Muscle layer of colon (tissue), 2 donors: ENCODE results near the gene AMIGO3.

ENCODE experiments used
- H3K27ac ChIP-seq: one replicate; pipeline ENCODE4 v1.7.0; 2013; ENCODE audit warnings: low read depth, mild to moderate bottlenecking, low read length, moderate library complexity
- H3K27me3 ChIP-seq, 2 donors: one replicate each; pipeline ENCODE4 v1.7.0; 2013; ENCODE audit warnings: low read length in 2 of 2, mild to moderate bottlenecking in 2 of 2; ENCODE audit not compliant: insufficient read depth in 2 of 2, control insufficient read depth in 1 of 2
- H3K36me3 ChIP-seq: one replicate; pipeline ENCODE4 v1.7.0; 2013; ENCODE audit warnings: mild to moderate bottlenecking, low read length; ENCODE audit not compliant: insufficient read depth
- H3K4me1 ChIP-seq: one replicate; pipeline ENCODE4 v1.7.0; 2013; ENCODE audit warnings: mild to moderate bottlenecking, low read length; ENCODE audit not compliant: insufficient read depth
- H3K4me3 ChIP-seq, 2 donors: one replicate each; pipeline ENCODE4 v1.7.0; 2013; ENCODE audit warnings: low read length in 2 of 2, low read depth in 1 of 2, mild to moderate bottlenecking in 1 of 2, moderate library complexity in 1 of 2
- H3K9ac ChIP-seq: one replicate; pipeline ENCODE4 v1.7.0; 2013; ENCODE audit warnings: low read length
- H3K9me3 ChIP-seq: one replicate; pipeline ENCODE4 v1.7.0; 2013; ENCODE audit warnings: mild to moderate bottlenecking, low read length
- donor health status: abdominal sarcoma.
- donor health status: Adenocarcinoma of cecum.

The AMIGO3 gene

DNA sequence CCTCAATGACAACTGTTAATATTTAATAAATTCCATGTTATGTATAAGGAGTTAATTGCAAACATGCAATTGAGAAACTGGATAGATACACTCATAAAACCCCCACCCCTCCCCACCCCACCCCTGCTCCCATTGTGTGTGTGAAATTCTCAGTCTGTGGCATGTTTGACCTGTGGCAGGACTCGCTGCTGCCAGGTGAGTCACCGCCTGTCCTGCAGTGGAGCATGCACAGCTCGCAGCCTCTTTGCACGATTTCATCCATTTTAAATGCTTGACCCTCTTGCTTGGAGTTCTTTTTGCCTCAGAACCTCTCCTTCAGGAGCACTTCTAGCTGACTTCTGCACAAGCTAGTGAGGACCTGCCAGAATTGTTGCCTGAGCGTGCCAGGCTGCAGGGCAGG lies 50.6 kb downstream of the AMIGO3 start:
- Histone ChIP-seq H3K9me3 (no peaks in the 10 kb centered on the region), H3K27ac (no peak overlapping the region), H3K9ac (no peak overlapping the region), H3K36me3 (no peaks in the 10 kb centered on the region), H3K27me3 (peaks cover 0 to 28% of the 10 kb centered on the region in 2 donors), H3K4me3 (no peak overlapping the region), H3K4me1 (peaks cover 4% of the 10 kb centered on the region)

DNA sequence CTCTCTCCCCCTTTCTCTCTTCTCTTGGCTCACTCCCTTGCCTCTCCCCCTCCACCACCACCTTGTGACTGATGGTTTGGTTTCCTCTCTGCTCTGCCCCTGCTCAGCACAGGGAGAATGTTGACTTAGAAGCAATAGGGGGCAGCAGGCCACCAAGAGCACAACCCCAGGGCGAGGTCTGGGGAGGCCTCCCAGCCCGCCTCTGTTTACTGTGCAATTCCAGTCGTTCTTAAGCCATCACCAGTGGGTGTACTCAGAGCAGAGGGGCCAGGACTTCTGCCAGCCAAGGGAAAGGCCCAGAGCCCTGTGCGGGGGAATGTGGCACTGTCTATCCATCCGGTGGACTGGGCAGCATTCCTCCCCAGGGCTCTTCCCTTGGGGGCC lies 51.1 kb downstream of the AMIGO3 start:
- Histone ChIP-seq H3K9ac (no peak overlapping the region), H3K27ac (no peak overlapping the region), H3K4me3 (no peak overlapping the region), H3K27me3 (peaks cover 0 to 31% of the 10 kb centered on the region in 2 donors), H3K9me3 (no peaks in the 10 kb centered on the region), H3K4me1 (peaks cover 3% of the 10 kb centered on the region), H3K36me3 (no peaks in the 10 kb centered on the region)

GRCh38 chr3:49667701-49668413 lies 51.6 kb downstream of the AMIGO3 start:
- H3K9ac ChIP-seq = no peak overlapping the region
- H3K4me1 ChIP-seq = no peaks in the 10 kb centered on the region
- H3K4me3 ChIP-seq = no peak overlapping the region
- H3K27ac ChIP-seq = no peak overlapping the region
- H3K36me3 ChIP-seq = no peaks in the 10 kb centered on the region
- H3K27me3 ChIP-seq = peaks cover 0 to 36% of the 10 kb centered on the region in 2 donors
- H3K9me3 ChIP-seq = no peaks in the 10 kb centered on the region
